Endothelial cell of umbilical vein (primary cell): ENCODE measurements around the gene TBX2.

Experiments
- CTCF ChIP-seq, 2 donors: IDR thresholded peaks; 1 replicate in 1 of 2; 2 replicates in 1 of 2; pipeline ENCODE4 v1.5.1; 2011; ENCODE audit warnings: low read length in 2 of 2, mild to moderate bottlenecking in 2 of 2, moderate library complexity in 2 of 2, control low read depth in 1 of 2, inconsistent platforms in 1 of 2, low read depth in 1 of 2; ENCODE audit not compliant: insufficient read depth in 1 of 2; ENCODE audit errors: extremely low read depth in 1 of 2
- EZH2 ChIP-seq: IDR thresholded peaks from 2 replicates; pipeline ENCODE4 v1.6.1; 2012; ENCODE audit warnings: borderline replicate concordance, low read depth, mild to moderate bottlenecking, moderate library complexity, low read length, inconsistent platforms; ENCODE audit not compliant: severe bottlenecking

DNA sequence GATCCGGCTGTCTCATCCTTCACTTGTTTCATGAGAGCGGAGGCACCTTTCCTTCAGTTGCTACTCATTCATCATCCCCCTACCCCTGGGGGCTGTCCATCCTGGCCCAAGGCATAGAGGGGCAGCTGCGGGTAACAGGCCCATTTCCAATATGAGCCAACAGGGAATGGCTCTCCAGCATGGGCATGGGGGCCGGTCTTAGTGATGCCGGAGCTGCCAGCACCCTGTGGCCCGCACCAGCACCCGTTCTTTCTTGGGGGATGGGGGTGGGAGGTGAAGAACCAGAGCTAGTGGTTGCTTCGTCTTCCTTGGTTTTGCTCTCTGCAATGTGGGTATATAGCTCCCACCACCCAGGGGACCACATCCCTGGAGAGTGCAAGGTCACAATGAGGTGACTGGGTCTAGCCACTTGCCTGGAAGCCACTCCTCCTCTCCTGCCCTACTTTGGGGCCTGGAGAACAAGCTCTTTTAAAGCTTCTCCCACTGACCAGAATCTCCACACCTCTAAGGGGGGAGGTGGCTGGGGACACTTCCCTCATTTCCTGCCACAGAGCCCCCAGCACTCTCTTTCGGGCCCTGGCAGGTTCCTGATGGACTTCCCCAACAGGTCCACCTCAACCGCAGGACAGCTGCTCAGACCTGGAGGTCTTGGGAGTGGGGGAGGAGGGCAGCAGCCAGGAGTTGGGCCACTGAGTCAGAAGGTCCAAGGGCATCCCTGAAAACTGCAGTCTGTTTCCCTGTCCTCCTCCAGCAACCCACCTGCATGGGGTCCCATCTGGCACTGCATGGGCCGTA lies 11.9 kb upstream of the TBX2 start:
- TF ChIP-seq EZH2 (no peak), CTCF (IDR thresholded peaks at IDR 0.05; ENCODE audit: extremely low read depth in 1 of 2, insufficient read depth in 1 of 2, low read depth in 1 of 2, low read length in 2 of 2) (no peak)
